Bronchial epithelial cell (primary cell): ENCODE data around the gene HAP1. TPM values are rescaled to one million over a fixed set of nuclear protein-coding genes. Genes with fewer than 3 reads are reported as not detected.
"Not testable (repeated sequence)": the region's sequence is repeated elsewhere in the genome, so short reads cannot be mapped to it uniquely, and the experiment has no call there.

ENCODE experiments used
- DNase-seq: peaks from one replicate; pipeline ENCODE4 v3.0.0-alpha.2; 2010; ENCODE audit warnings: low read depth
- FAIRE-seq: peaks from 2 replicates; lab custom pipeline; 2011; peaks lifted over from hg19 to GRCh38; lab: Jason Lieb, UNC
- H3K27me3 ChIP-seq: 2 replicates; pipeline ENCODE4 v1.5.1; 2011; ENCODE audit warnings: low read length; ENCODE audit not compliant: control insufficient read depth, insufficient read depth
- H3K36me3 ChIP-seq: 2 replicates; pipeline ENCODE4 v1.5.1; 2011; ENCODE audit warnings: low read length; ENCODE audit not compliant: control insufficient read depth, insufficient read depth
- H3K4me3 ChIP-seq: 2 replicates; pipeline ENCODE4 v1.5.1; 2011; ENCODE audit warnings: mild to moderate bottlenecking, low read depth, low read length, control low read depth
- total RNA-seq: library from RNA; depleted of rRNA; stranded (reverse); fragments of >200 nt; gene quantifications from 2 replicates; pipeline ENCODE4 v1.2.1, GENCODE V29; 2014
- TF ChIP-seq, protein P1 (sequence below): IDR thresholded peaks from 2 replicates; pipeline ENCODE4 v1.5.1; 2011; ENCODE audit warnings: mild to moderate bottlenecking, moderate library complexity, low read length, control low read depth, inconsistent platforms; ENCODE audit not compliant: insufficient read depth, severe bottlenecking

Gene HAP1
- total RNA-seq, 1 donor from 2014 or later, result 2.6 TPM

DNA sequence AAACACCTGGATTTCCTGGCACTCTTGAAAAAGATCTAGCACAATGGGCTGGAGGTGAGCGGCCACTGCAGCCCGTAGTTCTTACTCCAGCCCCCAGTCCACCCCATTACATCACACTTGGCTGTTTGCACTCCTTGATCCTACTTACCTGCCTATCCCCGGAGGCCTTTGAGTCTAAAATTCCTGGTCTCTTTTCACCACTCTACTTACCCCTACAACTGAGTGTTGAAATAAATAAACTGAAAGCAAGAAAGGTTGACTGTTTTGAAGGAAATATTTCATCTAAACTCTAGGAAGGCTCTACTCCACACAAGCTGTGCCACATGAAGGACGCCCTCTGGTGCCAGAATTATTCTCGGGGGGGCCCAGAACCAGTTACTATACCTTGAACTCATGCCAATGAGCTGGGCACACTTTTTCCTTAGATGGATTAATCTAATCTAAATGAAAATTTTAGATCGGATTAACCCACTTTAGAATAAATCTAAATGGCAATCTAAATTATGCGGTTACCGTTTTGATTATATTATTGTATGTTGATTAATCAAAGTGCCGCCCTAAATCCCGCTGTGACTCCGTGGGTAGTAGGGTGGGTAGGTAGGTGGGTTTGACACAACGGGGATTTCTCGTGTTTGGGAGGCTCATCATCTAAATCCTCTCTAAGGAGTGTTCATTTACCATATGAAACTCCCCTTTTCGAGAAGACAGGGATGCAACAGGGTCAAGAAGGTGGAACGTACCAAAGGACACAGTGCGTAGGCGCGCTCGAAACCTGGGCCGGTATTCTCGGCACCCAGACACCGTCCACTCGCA, 46.4 kb downstream of the HAP1 start:
- TF ChIP-seq, protein P1, sequence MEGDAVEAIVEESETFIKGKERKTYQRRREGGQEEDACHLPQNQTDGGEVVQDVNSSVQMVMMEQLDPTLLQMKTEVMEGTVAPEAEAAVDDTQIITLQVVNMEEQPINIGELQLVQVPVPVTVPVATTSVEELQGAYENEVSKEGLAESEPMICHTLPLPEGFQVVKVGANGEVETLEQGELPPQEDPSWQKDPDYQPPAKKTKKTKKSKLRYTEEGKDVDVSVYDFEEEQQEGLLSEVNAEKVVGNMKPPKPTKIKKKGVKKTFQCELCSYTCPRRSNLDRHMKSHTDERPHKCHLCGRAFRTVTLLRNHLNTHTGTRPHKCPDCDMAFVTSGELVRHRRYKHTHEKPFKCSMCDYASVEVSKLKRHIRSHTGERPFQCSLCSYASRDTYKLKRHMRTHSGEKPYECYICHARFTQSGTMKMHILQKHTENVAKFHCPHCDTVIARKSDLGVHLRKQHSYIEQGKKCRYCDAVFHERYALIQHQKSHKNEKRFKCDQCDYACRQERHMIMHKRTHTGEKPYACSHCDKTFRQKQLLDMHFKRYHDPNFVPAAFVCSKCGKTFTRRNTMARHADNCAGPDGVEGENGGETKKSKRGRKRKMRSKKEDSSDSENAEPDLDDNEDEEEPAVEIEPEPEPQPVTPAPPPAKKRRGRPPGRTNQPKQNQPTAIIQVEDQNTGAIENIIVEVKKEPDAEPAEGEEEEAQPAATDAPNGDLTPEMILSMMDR, result peak; percentile 38
- DNase-seq (peak; percentile 61), FAIRE-seq (no peak)
- H3K27me3 ChIP-seq, result no peaks in the 10 kb centered on the region
- peak overlapping the region; percentile 52 for H3K4me3 ChIP-seq
- peaks cover 11% of the 10 kb centered on the region for H3K36me3 ChIP-seq

DNA sequence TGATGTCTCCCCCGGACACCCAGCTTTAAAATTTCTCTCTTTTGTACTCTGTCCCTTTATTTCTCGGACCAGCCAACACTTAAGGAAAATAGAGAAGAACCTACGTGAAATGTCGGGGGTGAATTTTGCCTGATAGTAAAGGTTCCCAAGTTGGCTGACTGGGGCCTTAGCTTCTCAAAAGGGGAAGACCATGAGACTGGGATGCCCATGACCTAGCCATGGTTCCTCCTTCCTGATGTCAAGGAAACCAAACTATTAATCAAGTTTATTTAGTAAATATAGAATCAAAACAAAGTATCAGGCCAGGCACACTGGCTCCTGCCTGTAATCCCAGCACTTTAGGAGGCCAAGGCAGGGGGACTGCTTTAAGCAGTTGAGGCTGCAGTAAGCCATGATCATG, 48.2 kb downstream of the HAP1 start:
- H3K36me3 ChIP-seq, result peaks cover 11% of the 10 kb centered on the region
- H3K27me3 ChIP-seq, result no peaks in the 10 kb centered on the region
- no peak overlapping the region for H3K4me3 ChIP-seq
- FAIRE-seq (no peak), DNase-seq (no peak)
- TF ChIP-seq, protein P1, result no peak

DNA sequence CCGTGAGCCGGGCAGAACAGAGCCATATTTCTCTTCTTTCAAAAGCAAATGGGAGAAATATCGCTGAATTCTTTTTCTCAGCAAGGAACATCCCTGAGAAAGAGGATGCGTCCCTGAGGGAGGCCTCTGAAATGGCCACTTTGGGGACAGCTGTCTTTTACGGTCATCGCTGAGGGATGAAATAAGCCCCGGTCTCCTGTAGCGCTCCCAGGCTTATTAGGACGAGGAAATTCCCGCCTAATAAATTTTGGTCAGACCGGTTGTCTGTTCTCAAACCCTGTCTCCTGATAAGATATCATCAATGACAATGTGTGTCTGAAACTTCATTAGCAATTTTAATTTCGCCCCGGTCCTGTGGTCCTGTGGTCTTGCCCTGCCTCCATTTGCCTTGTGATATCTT, 48.7 kb downstream of the HAP1 start:
- H3K36me3 ChIP-seq, result peaks cover 11% of the 10 kb centered on the region
- DNase-seq, H3K4me3 ChIP-seq, FAIRE-seq, H3K27me3 ChIP-seq: not testable (repeated sequence)

DNA sequence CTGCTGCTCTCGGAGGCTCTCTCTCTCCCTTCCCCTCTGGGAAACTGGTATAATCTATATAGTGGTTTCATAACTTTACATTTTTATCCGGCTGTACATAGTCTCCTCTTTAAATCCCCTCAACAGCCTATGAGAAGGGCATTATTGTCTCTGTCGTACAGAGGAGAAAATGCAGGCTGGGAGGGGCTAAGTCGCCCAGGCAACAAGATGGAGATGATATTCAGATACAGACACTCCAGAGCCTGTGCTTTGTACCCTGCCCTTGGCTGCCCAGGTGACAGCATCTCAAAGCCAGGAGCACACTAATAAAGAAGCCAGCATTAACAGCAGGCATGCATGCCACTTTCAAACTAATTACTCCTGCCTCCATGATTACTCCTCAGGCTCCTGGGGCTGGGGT, 50.4 kb downstream of the HAP1 start:
- H3K36me3 ChIP-seq, result no peaks in the 10 kb centered on the region
- no peaks in the 10 kb centered on the region for H3K27me3 ChIP-seq
- DNase-seq (no peak), FAIRE-seq (no peak)
- no peak overlapping the region for H3K4me3 ChIP-seq
- TF ChIP-seq, protein P1, result no peak

DNA sequence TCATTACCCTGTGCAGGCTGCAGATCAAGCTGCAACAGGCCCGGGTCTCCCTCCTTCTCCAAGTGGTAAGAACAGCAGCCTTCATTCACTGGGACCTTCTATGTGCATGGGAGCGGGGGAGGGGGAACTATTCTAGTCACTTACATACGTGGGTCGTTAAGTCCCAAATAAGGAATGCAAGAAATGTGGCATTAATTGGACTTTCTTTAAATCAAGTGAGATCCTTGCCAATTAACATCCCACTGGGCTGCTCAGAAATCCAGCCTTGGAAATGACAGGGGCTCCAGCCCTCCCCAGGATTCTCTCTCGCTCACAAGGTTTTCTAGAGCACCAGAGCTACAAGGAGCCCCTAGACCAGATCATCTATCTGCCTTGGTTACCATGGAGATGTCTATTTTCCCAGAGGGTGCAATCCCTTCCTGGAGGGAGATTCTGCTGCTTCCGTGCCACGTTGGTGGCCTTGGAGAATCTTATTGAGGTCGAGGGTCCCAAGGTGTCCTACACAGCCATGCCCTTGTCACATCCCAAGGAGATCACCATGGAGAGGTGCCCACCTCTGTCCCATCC, 50.9 kb downstream of the HAP1 start:
- Histone ChIP-seq H3K4me3 (no peak overlapping the region), H3K36me3 (no peaks in the 10 kb centered on the region), H3K27me3 (no peaks in the 10 kb centered on the region)
- DNase-seq (no peak), FAIRE-seq (no peak)
- TF ChIP-seq, protein P1, result no peak

DNA sequence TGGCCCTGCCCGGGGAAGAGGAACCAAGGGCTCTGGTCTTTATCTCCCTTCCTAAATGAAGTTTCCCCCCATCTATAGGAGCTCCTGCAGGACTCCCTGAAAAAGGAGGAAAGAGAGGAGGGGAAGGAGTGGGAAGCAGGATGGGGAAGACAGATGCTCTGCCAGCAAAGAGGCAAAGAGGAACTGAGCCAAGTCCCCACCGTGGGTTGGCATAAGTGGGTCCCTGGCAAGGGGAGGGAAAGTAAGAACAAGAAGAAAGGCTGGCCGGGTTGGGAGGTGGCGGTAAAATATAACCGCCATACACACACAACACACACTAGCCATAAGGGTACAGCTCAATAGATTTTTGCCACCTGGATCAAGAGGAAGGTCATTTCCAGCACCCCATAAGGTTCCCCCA, 51.8 kb downstream of the HAP1 start:
- H3K4me3 ChIP-seq, result no peak overlapping the region
- no peaks in the 10 kb centered on the region for H3K27me3 ChIP-seq
- TF ChIP-seq, protein P1, result no peak
- no peaks in the 10 kb centered on the region for H3K36me3 ChIP-seq
- DNase-seq (no peak), FAIRE-seq (no peak)
